Fibroblast of the aortic adventitia (primary cell): ENCODE results near the gene MEF2A. TPM values are rescaled to one million over a fixed set of nuclear protein-coding genes. Genes with fewer than 3 reads are reported as not detected.

Source experiments
- DNase-seq: peaks from one replicate; pipeline ENCODE4 v3.0.0-alpha.2; 2010; ENCODE audit warnings: low read depth
- H3K4me3 ChIP-seq: 2 replicates; pipeline ENCODE4 v1.5.1; 2011; ENCODE audit warnings: low read depth, mild to moderate bottlenecking, control low read depth, low read length, moderate library complexity
- CTCF ChIP-seq: IDR thresholded peaks from 2 replicates; pipeline ENCODE4 v1.5.1; 2011; ENCODE audit warnings: mild to moderate bottlenecking, low read length, control low read depth, inconsistent platforms; ENCODE audit not compliant: insufficient read depth
- total RNA-seq: library from RNA; depleted of rRNA; stranded (reverse); fragments of >200 nt; gene quantifications from 2 replicates; pipeline ENCODE4 v1.2.3, GENCODE V29; 2012; ENCODE audit warnings: low replicate concordance

The MEF2A gene
- total RNA-seq, 1 donor = 95.1 TPM

DNA sequence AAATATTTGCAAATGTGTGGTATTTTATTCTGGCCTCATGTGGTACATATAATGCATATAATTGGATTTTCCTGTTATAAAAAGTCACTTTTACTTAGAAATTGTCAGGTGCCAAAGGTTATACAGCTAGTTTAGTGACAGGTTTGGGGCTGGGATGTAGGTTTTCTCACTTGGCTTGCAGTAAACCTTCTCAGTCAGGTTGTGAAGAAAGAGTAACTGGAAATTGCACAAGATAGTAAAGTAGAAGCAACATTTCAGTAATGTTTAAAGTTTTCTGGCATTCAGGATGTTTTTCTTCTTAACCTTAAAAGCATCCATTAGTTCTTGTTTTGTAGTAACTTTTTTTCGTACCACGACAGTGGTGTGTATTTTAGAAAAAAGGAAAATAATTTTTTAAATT, 53.9 kb downstream of the MEF2A start:
- peak; percentile 50 for DNase-seq
- H3K4me3 ChIP-seq = no peak overlapping the region
- TF ChIP-seq CTCF = no peak

GRCh38 chr15:99620178-99620577, 54.4 kb downstream of the MEF2A start:
- TF ChIP-seq CTCF = no peak
- no peak for DNase-seq
- no peak overlapping the region for H3K4me3 ChIP-seq

DNA sequence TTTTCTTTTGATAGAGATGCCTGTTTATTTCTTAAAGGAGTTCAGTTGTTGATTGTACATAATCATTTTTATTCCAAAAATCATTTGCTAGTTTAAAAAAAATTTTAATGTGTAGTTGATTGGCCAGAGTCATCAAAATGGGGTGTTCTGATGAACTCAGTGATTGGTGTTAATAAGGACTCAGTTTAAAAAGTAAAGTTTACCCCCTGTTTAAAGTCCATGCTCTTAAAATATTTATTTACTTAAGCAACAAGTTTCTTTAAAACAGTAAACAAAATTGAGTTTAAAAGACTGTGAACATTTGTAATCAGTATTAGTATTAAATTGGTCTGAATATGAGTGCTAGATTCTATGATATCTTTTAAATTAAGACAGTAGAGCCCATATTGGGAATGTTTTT, 56.0 kb downstream of the MEF2A start:
- TF ChIP-seq CTCF = no peak
- H3K4me3 ChIP-seq = no peak overlapping the region
- no peak for DNase-seq

DNA sequence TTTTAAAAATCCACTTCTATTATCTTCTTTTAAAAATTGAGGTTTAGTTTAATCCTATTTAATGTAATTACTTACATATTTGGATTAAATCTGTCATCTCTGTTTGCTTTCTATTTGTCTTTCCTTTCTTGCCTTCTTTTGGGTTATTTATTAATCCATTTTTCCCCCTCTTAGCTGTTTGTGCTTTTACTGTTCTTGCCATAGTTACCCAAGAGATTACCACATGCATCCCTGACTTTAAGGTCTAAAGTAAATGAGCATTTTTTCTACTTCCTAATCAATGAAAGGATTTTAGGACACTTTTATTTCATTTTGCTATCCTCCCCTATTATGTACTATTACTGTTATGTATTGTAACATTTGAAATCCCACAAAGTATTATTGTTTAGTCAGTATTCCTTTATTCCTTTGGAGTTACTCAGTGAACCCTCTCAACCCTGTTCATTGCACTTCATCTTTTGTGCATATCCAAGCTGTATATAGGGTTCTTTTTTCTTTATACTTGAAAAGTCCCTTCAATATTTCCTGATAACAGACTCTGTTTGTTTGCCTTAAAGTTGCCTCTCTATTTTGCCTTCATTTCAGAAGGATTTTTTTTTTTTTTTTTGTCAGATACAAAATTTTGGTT, 62.7 kb downstream of the MEF2A start:
- no peak for TF ChIP-seq CTCF
- no peak overlapping the region for H3K4me3 ChIP-seq
- no peak for DNase-seq

DNA sequence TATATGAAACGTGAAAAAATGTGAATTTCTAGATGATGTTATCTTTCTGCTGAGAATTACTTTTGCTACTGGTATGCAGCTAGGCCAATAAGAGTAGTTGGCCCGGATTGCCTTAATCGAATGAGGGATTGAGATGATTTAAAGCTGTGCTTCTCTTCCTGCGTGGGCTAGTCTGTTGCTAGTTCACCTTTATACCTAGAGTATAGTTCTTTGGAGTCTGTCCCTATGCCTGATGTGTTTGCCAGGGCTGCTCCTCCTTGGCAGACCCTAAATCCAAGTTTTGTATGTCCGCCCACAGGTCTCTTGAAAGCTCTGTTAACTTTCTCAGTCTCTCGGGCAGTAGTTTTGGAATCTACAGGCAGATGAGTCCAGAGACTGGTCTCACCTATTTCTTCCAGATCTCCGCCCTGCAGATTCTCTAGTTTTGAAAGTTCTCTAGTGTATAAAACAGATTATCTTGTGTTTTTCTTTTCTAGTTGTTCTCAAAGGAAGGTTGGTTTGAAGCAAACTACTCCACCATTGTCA, 64.9 kb downstream of the MEF2A start:
- TF ChIP-seq CTCF = no peak
- H3K4me3 ChIP-seq = no peak overlapping the region
- DNase-seq = no peak

GRCh38 chr15:99631255-99631654, 65.5 kb downstream of the MEF2A start:
- no peak for TF ChIP-seq CTCF
- no peak overlapping the region for H3K4me3 ChIP-seq
- no peak for DNase-seq

GRCh38 chr15:99632521-99632920, 66.7 kb downstream of the MEF2A start:
- TF ChIP-seq CTCF = no peak
- no peak for DNase-seq
- no peak overlapping the region for H3K4me3 ChIP-seq
